HUES6 (cell line): Measurements from ENCODE around the gene ST3GAL2.
"Not testable (repeated sequence)": the region's sequence is repeated elsewhere in the genome, so short reads cannot be mapped to it uniquely, and the experiment has no call there.

ENCODE experiments used
- H3K27ac ChIP-seq: 2 replicates; pipeline ENCODE4 v1.7.0; 2013; ENCODE audit warnings: low read depth, mild to moderate bottlenecking, low read length, inconsistent platforms
- H3K27me3 ChIP-seq: 2 replicates; pipeline ENCODE4 v1.6.1; 2013; ENCODE audit warnings: low read length; ENCODE audit not compliant: control insufficient read depth, insufficient read depth
- H3K36me3 ChIP-seq: 2 replicates; pipeline ENCODE4 v1.6.1; 2013; ENCODE audit warnings: low read length; ENCODE audit not compliant: control insufficient read depth, insufficient read depth
- H3K4me1 ChIP-seq: 2 replicates; pipeline ENCODE4 v1.6.1; 2013; ENCODE audit warnings: low read length; ENCODE audit not compliant: control insufficient read depth, insufficient read depth
- H3K4me3 ChIP-seq: 2 replicates; pipeline ENCODE4 v1.5.1; 2013; ENCODE audit warnings: low read depth, low read length
- H3K9ac ChIP-seq: one replicate; pipeline ENCODE4 v1.6.1; 2013; ENCODE audit warnings: mild to moderate bottlenecking, low read length
- H3K9me3 ChIP-seq: 2 replicates; pipeline ENCODE4 v1.6.1; 2013; ENCODE audit warnings: low read depth, low read length; ENCODE audit not compliant: control insufficient read depth, insufficient read depth

Gene ST3GAL2

GRCh38 chr16:70378869-70379493 is 59.9 kb downstream of the ST3GAL2 start:
- Histone ChIP-seq H3K4me1 (no peaks in the 10 kb centered on the region), H3K27ac (no peak overlapping the region), H3K9me3 (no peaks in the 10 kb centered on the region), H3K27me3 (no peaks in the 10 kb centered on the region), H3K4me3 (0 out of 2 replicates have a peak overlapping the region, but pooled peaks have one; percentile 98), H3K9ac (no peak overlapping the region), H3K36me3 (peaks cover 42% of the 10 kb centered on the region)

DNA sequence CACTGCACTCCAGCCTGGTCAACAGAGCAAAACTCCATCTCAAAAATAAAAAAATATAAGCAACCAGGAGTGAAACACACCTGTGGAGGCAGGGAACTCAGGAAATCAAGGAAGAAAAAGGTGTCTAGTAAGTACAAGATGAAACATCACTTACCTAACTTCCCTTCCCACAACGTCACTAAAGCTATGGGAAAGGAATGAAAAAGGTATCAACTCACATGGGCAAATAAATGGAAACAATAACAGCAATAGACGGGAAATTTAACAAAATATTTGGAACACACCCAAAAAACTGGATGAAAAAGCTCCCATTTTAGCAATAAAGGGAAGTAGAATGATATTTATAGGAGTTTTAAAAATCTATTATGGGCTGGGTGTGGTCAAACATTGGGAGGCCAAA is 61.1 kb downstream of the ST3GAL2 start:
- no peaks in the 10 kb centered on the region for H3K27me3 ChIP-seq
- H3K9me3 ChIP-seq, result no peaks in the 10 kb centered on the region
- no peak overlapping the region for H3K9ac ChIP-seq
- no peak overlapping the region for H3K4me3 ChIP-seq
- no peak overlapping the region for H3K27ac ChIP-seq
- peaks cover 42% of the 10 kb centered on the region for H3K36me3 ChIP-seq
- no peaks in the 10 kb centered on the region for H3K4me1 ChIP-seq

DNA sequence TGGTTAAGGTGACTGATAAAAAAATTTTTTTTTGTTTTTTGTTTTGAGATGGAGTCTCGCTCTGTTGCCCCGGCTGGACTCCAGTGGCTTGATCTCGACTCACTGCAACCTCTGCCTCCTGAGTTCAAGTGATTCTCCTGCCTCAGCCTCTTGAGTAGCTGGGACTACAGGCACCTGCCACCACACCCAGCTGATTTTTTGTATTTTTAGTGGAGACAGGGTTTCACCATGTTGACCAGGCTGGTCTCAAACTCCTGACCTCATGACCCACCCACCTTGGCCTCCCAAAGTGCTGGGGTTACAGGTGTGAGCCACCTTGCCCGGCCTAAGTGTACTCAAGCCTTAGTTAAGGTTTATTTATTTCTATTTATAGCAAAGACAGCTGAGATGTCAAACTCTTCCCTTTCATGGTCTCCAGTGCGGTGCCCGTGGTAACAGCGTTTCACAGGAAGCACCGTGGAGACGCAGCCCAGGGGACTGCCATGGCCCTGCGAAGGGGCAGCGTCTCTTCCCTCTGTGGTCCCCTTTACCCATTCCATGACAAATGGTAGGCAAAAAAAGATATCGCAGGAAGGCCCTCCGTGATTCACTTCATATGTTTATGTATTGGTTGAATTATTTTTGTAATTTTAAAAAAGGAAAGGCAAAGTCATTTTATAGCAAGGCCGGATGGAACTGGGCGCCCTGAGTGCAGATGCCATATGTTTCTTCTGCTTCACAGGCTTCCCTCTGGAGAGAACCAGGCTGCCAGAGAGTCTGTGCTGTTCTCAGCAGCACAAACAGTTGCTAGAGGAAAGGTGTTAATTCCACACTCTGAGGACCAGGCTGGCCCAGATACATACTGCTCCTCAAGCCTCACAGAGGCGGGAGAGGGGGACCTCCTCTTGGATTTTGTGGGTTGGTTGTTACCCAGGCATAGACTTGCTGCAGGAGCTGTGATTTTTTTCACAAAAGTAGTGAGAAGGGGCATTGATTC is 63.0 kb downstream of the ST3GAL2 start:
- Histone ChIP-seq H3K9ac (no peak overlapping the region), H3K4me1 (no peaks in the 10 kb centered on the region), H3K4me3 (no peak overlapping the region), H3K27me3 (no peaks in the 10 kb centered on the region), H3K36me3 (peaks cover 53% of the 10 kb centered on the region), H3K9me3 (no peaks in the 10 kb centered on the region), H3K27ac (no peak overlapping the region)

- no peaks in the 10 kb centered on the region for H3K9me3 ChIP-seq
- no peaks in the 10 kb centered on the region for H3K4me1 ChIP-seq
- no peak overlapping the region for H3K4me3 ChIP-seq
- H3K36me3 ChIP-seq, result peaks cover 63% of the 10 kb centered on the region
- no peak overlapping the region for H3K27ac ChIP-seq
- H3K27me3 ChIP-seq, result no peaks in the 10 kb centered on the region
- H3K9ac ChIP-seq, result no peak overlapping the region
Measured at GRCh38 chr16:70374213-70374612, 64.7 kb downstream of the ST3GAL2 start.

- Histone ChIP-seq H3K27ac (no peak overlapping the region), H3K9me3 (no peaks in the 10 kb centered on the region), H3K36me3 (peaks cover 67% of the 10 kb centered on the region), H3K4me3 (no peak overlapping the region), H3K4me1 (no peaks in the 10 kb centered on the region), H3K9ac (no peak overlapping the region), H3K27me3 (no peaks in the 10 kb centered on the region)
Measured at GRCh38 chr16:70372921-70373728, 65.8 kb downstream of the ST3GAL2 start.

DNA sequence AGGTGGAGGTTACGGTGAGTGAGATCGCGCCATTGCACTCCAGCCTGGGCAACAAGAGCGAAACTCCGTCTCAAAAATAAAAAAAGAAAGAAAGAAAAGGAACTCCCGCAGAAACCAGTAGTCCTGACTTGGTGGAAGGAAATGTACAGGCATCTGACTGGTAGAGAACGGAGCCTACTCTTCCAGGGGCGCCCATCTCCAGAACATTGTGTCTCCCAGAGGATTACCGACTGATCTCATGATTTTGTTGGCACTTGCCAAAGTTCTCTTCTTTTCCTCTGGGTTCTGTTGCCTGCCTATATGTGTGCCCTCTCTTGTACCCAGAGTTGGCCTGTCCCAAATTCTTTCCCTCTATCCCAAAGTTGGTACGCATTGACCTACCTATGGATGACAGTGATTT is 68.0 kb downstream of the ST3GAL2 start:
- Histone ChIP-seq H3K36me3 (peaks cover 78% of the 10 kb centered on the region), H3K9ac (no peak overlapping the region), H3K9me3 (no peaks in the 10 kb centered on the region), H3K27ac (no peak overlapping the region), H3K27me3 (no peaks in the 10 kb centered on the region), H3K4me3 (no peak overlapping the region), H3K4me1 (no peaks in the 10 kb centered on the region)

DNA sequence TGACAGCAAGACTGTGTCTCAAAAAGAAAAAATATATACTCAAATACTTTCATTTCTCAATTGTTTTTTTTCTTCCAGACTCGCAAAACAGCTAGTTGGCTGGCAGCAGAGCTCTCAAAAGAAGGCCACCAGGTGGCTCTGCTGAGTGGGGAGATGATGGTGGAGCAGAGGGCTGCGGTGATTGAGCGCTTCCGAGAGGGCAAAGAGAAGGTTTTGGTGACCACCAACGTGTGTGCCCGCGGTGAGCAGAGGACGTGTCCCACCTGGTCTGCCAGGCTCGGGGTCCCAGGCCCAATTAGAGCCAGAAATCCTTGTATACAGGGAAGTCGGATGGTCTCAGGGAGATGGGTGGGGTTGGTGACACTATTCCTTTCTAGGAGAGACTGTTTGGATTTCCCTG is 68.8 kb downstream of the ST3GAL2 start:
- H3K9ac ChIP-seq, result not testable (repeated sequence)

GRCh38 chr16:70364399-70364798 is 74.5 kb downstream of the ST3GAL2 start:
- H3K27me3 ChIP-seq, result no peaks in the 10 kb centered on the region
- H3K9ac ChIP-seq, result no peak overlapping the region
- no peak overlapping the region for H3K4me3 ChIP-seq
- no peaks in the 10 kb centered on the region for H3K4me1 ChIP-seq
- H3K36me3 ChIP-seq, result peaks cover 86% of the 10 kb centered on the region
- H3K27ac ChIP-seq, result no peak overlapping the region
- no peaks in the 10 kb centered on the region for H3K9me3 ChIP-seq

More for the DNA sequence above, 68.8 kb downstream of the ST3GAL2 start:
- H3K27me3 ChIP-seq, H3K9me3 ChIP-seq, H3K4me3 ChIP-seq, H3K27ac ChIP-seq, H3K4me1 ChIP-seq: not testable (repeated sequence)
- H3K36me3 ChIP-seq, result peaks cover 81% of the 10 kb centered on the region

DNA sequence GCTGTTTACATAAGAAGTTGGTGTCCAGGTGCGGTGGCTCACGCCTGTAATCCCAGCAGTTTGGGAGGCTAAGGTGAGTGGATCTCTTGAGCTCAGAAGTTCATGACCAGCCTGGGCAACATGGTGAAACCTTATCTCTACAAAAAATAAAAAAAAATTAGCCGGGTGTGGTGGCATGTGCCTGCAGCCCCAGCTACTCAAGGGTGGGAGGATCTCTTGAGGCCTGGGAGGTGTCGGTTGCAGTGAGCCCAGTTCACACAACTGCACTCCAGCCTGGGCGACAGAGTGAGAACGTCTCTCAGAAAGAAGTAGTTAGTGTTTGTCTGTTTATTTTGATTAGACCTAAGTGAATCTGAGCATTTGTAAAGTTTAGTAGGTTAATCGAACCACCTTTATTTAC is 79.3 kb downstream of the ST3GAL2 start:
- H3K36me3 ChIP-seq, result peaks cover 89% of the 10 kb centered on the region

DNA sequence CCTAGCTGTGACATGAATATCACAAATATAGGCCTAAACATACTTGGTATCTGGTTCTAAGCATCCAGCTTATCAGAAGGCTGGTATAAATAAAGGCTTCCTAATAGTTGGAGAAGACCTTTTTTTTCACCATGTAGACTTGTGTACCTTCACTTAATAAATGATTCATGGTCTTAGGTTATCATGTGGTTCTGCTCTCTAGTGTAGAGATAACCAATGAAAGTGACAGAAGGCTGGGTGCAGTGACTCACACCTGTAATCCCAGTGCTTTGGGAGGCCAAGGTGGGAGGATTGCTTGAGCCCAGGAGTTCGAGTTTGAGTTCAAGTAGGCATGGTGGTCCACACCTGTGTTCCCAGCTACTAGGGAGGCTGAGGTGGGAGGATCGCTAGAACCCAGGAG is 89.1 kb downstream of the ST3GAL2 start:
- peaks cover 39% of the 10 kb centered on the region for H3K36me3 ChIP-seq
- H3K4me1 ChIP-seq, result peaks cover 4% of the 10 kb centered on the region; the same call in 1 of the 2 replicates
- H3K9ac ChIP-seq, result no peak overlapping the region
- H3K4me3 ChIP-seq, result no peak overlapping the region
- H3K27me3 ChIP-seq, result no peaks in the 10 kb centered on the region
- no peak overlapping the region for H3K27ac ChIP-seq
- no peaks in the 10 kb centered on the region for H3K9me3 ChIP-seq

More for the DNA sequence above, 79.3 kb downstream of the ST3GAL2 start:
- Histone ChIP-seq H3K4me1 (no peaks in the 10 kb centered on the region), H3K9ac (no peak overlapping the region), H3K9me3 (no peaks in the 10 kb centered on the region), H3K27ac (no peak overlapping the region), H3K4me3 (no peak overlapping the region), H3K27me3 (no peaks in the 10 kb centered on the region)
